GM12892 (cell line): ENCODE measurements around the gene CFAP97D1.

Experiments
- DNase-seq: peaks from one replicate; pipeline ENCODE4 v3.0.0; 2011; ENCODE audit not compliant: insufficient read length
- FAIRE-seq: peaks from 2 replicates; lab custom pipeline; 2011; peaks lifted over from hg19 to GRCh38; lab: Jason Lieb, UNC
- POLR2A ChIP-seq: IDR thresholded peaks from 2 replicates; pipeline ENCODE4 v1.6.1; 2011; ENCODE audit warnings: low read depth, low read length, control low read depth
- POLR2AphosphoS5 ChIP-seq: IDR thresholded peaks from 2 replicates; pipeline ENCODE4 v1.6.1; 2011; ENCODE audit warnings: low read depth, low read length, control low read depth
- TAF1 ChIP-seq: IDR thresholded peaks from 2 replicates; pipeline ENCODE4 v1.6.1; 2011; ENCODE audit warnings: low read depth, mild to moderate bottlenecking, control low read depth, low read length, borderline replicate concordance

Gene CFAP97D1

DNA sequence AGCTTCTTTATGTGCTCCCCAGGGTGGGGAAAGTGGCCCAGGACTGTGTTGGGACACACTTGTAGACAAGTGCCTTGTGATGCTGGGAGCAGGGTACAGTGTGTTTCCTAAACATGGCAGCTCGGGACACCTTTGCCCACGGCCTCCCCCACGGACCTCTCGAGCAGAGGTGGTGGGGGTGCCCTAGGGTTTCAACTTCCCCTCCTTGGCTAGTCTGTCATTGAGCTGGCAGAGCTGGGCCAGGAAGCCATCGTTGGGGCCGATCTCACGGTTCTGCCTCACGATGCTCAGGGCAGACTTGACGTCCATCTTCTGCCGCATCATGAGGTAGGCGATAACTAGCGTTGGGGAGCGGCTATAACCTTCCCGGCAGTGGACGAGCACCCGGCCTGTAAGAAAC is 10.8 kb upstream of the CFAP97D1 start:
- TF ChIP-seq TAF1 (no peak), POLR2A (no peak), POLR2AphosphoS5 (no peak)
- no peak for DNase-seq
- no peak for FAIRE-seq

DNA sequence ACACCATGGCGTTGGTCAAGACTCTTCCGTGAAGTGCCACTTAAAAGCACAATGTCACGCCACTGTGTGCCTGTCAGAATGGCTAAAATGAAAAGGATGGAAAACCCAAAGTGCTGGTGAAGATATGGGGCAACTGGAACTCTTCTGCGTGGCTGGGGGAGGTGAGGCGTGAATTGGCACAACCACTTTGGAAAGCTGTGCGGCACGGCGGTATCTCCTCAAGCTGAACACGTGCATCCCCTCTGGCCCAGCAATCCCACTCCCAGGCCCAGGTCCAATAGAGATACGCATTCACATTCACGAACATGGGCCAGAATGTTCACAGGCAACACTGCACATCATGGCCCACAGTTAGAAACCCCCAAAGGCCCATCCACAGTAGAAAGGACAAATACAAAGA is 10.4 kb upstream of the CFAP97D1 start:
- no peak for DNase-seq
- no peak for TF ChIP-seq TAF1
- TF ChIP-seq POLR2A: no peak
- no peak for TF ChIP-seq POLR2AphosphoS5
- no peak for FAIRE-seq

DNA sequence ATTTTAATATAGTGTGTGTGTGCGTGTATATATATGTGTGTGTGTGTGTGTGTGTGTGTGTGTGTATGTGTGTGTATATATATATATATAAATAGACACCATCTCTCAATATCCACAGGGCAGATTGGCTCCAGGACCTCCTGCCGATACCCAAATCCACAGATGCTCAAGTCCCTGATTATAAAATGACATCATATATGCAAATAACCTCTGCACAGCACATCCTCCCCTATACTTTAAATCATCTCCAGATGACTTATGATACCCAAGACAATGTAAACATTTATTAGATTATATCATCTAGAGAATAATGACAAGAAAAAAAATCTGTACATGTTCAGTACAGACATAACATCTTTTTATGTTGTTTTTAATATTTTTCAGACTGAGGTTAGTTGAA is 9.3 kb upstream of the CFAP97D1 start:
- FAIRE-seq: no peak
- no peak for TF ChIP-seq POLR2AphosphoS5
- TF ChIP-seq POLR2A: no peak
- no peak for TF ChIP-seq TAF1
- no peak for DNase-seq

DNA sequence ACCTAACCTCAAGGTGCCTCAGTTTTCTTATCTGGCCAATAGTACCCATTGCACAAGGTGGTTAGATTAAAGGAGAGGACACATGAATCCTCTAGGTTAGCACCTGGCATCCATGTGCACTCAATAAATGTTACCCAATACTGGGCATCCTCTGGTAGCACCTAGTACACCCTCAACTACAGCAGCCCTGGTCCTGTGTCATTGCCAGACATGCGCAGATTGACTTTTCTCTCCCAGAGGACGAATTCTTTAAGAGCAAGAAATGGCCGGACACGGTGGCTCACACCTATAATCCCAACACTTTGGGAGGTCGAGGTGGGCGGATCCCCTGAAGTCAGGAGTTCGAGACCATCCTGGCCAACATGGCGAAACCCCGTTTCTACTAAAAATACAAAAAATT is 8.8 kb upstream of the CFAP97D1 start:
- FAIRE-seq (no peak), DNase-seq (no peak)
- TF ChIP-seq TAF1 (no peak), POLR2AphosphoS5 (no peak), POLR2A (no peak)

DNA sequence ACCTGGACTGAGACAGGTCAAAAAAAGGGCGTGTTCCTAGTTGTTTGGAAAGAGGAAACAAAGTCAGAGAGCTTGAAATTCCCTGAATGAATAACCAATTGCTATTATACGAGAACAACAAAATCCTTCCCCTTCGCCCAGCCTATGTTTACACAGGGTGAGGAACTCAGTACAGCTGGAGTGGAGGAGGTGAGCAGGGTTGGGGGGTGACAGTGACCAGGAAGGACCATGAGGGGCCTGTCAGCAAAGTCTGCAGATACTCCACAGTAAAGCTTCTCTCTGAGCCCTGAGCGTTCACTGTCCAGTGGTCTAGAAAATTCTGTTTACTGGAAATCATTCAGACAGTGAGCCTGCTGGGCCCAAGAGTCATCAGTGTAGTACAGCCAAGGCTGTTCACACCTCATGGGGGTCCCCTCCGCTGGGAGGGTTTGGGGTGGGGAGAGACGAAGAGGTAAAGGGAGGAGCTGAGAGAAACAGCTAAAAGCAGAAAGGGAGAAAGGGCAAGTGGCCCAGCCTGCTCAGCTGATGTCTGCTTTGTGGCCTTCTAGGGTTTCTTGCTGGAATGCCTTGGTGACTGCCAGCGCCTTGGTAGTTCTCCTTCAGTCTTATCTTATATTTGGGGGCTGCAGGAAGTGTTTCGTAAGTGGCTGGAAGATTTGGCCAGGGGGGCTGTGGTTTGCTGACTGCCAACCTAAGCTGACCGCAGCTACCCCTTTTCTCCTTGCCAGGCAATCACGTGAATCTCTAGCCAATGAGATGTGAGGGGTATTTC is 7.2 kb upstream of the CFAP97D1 start:
- FAIRE-seq: no peak
- no peak for DNase-seq
- TF ChIP-seq POLR2AphosphoS5 (no peak), TAF1 (no peak), POLR2A (no peak)

DNA sequence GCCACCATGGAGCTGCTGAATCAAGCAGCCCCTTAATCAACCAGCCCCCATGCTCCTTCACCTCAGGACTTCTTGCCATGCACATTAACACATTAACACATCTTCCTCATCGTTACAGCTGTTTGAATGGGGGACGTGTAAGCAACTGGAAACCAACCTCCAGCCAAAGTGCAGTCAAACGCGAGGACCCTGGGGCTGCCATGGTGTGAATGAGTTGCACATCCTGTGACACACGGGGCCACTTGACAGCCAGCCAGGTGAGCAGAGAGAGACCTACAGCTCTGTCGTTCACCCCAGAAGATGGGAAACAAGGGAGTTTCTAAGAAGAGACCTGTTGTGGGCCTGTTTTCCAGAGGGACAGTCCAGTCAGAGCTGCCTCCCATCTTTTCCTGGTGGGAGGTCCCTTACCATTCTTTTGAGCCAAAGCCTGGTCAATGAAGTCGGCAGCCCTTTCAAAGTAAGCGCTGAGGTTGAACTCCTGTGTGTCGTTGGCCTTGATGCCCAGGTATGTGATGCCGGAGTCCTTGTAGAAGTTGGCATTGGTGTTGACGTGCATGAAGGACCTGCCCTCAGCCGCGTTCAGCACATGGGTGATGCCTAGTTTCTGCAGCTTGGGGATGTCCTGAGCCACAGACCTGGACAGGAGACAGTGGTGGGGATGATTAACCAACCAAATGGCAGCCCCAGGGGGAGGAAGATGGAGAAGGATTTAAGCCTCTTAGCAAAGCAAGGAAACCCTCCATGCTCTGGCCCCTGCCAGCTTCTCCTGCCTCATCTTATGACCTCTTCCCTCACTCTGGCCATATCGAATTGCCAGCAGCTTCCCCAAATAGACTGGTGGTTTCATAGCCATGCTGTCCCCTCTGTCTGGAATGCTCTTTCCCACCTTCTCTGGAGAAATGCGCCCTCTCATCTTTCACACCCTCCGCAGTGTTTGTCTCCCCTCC is 5.7 kb upstream of the CFAP97D1 start:
- DNase-seq (no peak), FAIRE-seq (no peak)
- no peak for TF ChIP-seq POLR2A
- no peak for TF ChIP-seq POLR2AphosphoS5
- TF ChIP-seq TAF1: no peak

DNA sequence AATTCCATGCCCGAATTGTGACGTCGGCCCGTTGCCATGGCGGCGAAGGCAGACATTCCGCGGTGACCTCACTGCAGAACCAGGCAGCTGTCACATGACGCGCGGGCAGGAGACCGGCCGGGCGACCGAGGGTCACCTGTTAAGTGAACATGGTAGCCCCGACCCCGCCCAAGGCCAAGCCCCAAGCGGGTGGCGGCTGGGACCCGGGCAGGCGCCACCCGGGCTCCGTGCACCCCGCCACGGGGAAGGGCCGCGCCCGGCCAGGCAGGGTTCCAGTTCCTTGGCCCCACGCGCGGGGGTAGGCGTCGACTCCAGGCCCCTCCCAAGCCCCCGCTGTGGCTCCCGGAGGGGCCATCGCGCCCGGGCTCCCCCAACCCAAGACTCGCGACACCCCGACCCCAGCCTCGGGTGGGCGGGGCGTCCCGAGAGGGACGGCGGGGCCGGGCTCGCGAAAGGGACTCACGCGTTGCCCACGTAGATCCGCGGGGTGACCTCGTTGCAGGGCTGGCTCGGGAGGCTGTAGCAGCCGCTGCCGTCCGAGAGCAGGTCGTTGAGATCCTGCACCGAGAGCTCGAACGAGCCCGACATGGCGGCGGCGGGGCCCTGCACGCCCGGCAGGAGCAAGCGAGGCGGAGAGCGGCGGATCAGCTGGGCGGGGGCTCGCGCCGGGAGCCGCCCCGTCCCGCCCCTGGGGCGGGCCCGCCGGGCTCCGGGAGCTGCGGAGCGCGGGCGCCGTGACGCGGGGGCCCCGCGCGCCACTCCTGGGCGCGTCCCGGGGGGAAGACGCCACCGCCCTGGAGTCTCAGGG is 1.7 kb upstream of the CFAP97D1 start, which contains the start of gene DUSP3:
TSS of gene DUSP3 (minus strand) at position 641 of the 808 bp plus-strand sequence. CDS start at position 588, 53 bp downstream.
- DNase-seq: peak; percentile 89
- peak; percentile 85 for FAIRE-seq

DNA sequence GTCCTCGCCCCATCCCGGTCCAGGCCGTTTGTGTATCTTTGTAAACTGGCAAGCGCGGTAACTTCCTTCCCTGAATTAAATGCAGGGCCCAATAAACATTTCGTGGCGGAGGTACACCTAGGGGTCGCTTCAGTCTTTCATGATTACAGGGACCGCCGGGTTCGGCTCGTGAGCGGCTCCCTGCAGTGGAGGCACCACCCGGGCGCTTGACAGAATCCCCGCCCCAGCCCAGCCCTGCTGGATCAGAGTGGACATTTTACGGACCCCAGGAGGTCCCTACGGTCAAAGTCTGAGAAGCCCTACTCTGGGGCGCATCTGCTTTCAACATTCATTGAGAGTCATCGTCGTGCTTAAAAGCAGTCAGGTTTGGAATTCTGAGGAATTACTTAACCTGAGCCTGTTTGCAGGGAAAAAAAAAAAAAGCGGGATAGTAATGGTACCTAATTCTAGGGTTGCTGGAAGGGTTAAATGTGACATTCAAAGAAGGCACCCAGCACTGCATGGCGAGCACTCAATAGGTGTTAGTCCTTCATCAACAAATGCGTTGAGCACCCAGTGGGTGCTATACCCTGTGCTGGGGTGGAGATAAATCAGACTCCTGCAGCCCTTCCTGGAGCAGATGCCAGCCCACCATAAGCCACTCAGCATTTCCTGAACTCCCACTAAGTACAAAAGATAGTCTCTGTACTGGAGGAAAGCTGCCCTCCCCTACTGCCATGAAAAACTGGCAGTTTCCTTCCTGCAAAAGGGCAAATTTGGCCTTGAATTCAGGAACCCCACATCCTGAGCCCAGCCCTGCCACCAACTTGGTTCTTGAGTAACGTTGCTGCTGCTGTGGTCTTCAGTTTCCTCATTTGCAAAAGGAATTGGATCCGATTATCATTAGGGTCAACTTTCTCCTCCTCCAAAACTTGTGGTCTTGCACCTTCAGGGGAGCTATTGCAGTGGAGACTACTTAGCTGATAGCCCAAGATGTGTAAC is 800 bp upstream of the CFAP97D1 start:
- no peak for TF ChIP-seq POLR2A
- TF ChIP-seq TAF1: no peak
- TF ChIP-seq POLR2AphosphoS5: no peak
- FAIRE-seq (no peak), DNase-seq (no peak)

More for the DNA sequence above, 1.7 kb upstream of the CFAP97D1 start, which contains the start of gene DUSP3:
- TF ChIP-seq POLR2AphosphoS5: 0 out of 2 replicates have a peak, but pooled peaks have one; percentile 46
- peak; percentile 74; the same call in 1 of the 2 replicates for TF ChIP-seq POLR2A
- no peak for TF ChIP-seq TAF1

DNA sequence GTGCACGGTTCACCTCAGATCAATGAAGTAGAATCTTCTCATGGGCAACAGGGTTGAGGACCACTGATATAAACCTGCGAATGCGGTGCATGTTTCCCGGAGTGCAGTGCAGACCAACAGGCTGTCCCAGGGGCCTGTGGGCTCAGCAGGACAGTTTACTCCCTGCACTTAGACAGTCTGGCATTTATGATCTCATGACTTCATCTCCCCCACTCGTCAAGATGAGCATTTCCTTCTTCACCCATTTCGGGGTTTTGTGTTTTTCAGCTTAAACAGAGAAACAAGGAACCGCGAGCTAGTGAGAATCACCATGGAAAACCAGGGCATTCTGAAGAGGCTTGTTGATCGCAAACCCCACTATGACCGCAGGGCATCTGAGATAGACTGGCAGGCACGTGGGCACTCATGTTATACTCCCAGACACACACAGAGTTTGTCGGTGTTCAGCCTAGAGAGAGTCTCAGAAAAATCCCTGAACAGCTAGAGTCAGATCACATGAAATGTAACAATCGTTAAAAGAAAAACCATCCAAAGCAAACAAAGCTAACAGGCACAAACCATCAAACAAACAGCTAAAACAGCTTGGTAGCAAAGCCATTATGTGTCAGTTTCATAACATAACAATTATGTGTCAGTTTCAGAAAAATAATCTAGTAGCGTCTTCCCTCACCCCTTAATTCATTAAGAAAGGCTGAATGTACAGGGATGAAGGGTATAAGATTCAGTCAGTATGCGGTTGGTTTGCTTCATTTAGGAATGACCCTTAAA is 2.9 kb downstream of the CFAP97D1 start:
- DNase-seq (no peak), FAIRE-seq (no peak)
- no peak for TF ChIP-seq POLR2A
- no peak for TF ChIP-seq POLR2AphosphoS5
- no peak for TF ChIP-seq TAF1

DNA sequence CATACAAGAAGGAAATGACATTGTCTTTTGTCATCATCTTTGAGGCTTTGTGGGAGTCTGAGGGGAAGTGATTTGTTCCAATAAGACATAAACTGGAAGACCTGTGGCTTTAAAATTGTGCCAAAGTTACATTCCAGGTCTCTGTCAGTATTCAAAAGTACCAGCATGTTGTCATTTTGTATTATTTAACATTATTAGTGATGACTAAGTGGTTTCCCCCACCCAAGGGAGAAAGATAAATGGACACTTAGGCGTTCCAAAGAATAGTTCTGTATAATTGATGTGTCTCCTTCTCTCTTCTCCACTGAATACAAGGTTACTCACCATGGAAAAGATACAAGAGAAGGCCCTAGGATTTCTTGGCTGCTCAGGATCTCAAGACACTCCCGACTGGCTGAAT is 3.8 kb downstream of the CFAP97D1 start:
- no peak for TF ChIP-seq POLR2A
- no peak for TF ChIP-seq TAF1
- no peak for TF ChIP-seq POLR2AphosphoS5
- DNase-seq: no peak
- FAIRE-seq: no peak
